ENCODE measurements around the gene SUCNR1.

The SUCNR1 gene

GRCh38 chr3:151919446-151919845, 46.0 kb downstream of the SUCNR1 start:
- Histone ChIP-seq H4K8ac (ENCODE audit: low read depth, low read length) (no peak overlapping the region), H3K79me1 (ENCODE audit: low read length) (peaks cover 2% of the 10 kb centered on the region), H3K23ac (ENCODE audit: low read length) (no peak overlapping the region), H2BK5ac (ENCODE audit: low read depth, low read length, poor library complexity) (no peak overlapping the region), H3K36me3 (ENCODE audit: control insufficient read depth in 1 of 2, insufficient read depth in 2 of 2, low read length in 2 of 2) (no peaks in the 10 kb centered on the region), H3K79me2 (ENCODE audit: control insufficient read depth, insufficient read depth, low read length, poor library complexity) (no peaks in the 10 kb centered on the region), H2BK120ac (ENCODE audit: insufficient read depth, low read length, poor library complexity) (no peak overlapping the region), H3K14ac (ENCODE audit: low read length) (no peak overlapping the region), H3K4ac (ENCODE audit: low read depth, low read length) (no peak overlapping the region), H4K91ac (ENCODE audit: low read depth, low read length) (no peak overlapping the region), H4K12ac (ENCODE audit: low read depth, low read length) (no peak overlapping the region), H3K9ac (ENCODE audit: low read length) (no peak overlapping the region), H3K27me3 (ENCODE audit: insufficient read depth, low read length) (no peaks in the 10 kb centered on the region), H2AFZ (ENCODE audit: insufficient read depth, low read length, poor library complexity) (no peak overlapping the region), H3K9me3 (ENCODE audit: insufficient read depth, low read depth, low read length) (no peaks in the 10 kb centered on the region), H2AK5ac (ENCODE audit: low read length) (no peak overlapping the region), H3K4me2 (ENCODE audit: low read length) (no peak overlapping the region), H3K18ac (ENCODE audit: low read length) (no peak overlapping the region), H2BK12ac (ENCODE audit: low read length) (peak overlapping the region; percentile 70), H3K4me3 (ENCODE audit: low read depth, low read length) (no peak overlapping the region), H3K27ac (ENCODE audit: low read depth, low read length) (no peak overlapping the region), H3K4me1 (ENCODE audit: control insufficient read depth in 1 of 2, insufficient read depth in 2 of 2, low read length in 2 of 2) (no peaks in the 10 kb centered on the region)
- DNase-seq = no peak
- WGBS (ENCODE audit: extremely low coverage, insufficient coverage, insufficient read length) = no CpG with 5 or more reads among the region's 3 CpGs

- Histone ChIP-seq H3K23ac (ENCODE audit: low read length) (no peak overlapping the region), H3K4me1 (ENCODE audit: control insufficient read depth in 1 of 2, insufficient read depth in 2 of 2, low read length in 2 of 2) (peaks cover 2 to 3% of the 10 kb centered on the region in 2 experiments), H2AFZ (ENCODE audit: insufficient read depth, low read length, poor library complexity) (no peak overlapping the region), H2AK5ac (ENCODE audit: low read length) (no peak overlapping the region), H4K8ac (ENCODE audit: low read depth, low read length) (no peak overlapping the region), H3K27ac (ENCODE audit: low read depth, low read length) (no peak overlapping the region), H3K27me3 (ENCODE audit: insufficient read depth, low read length) (no peaks in the 10 kb centered on the region), H3K79me1 (ENCODE audit: low read length) (peaks cover 2% of the 10 kb centered on the region), H3K18ac (ENCODE audit: low read length) (no peak overlapping the region), H2BK5ac (ENCODE audit: low read depth, low read length, poor library complexity) (no peak overlapping the region), H3K14ac (ENCODE audit: low read length) (no peak overlapping the region), H3K9me3 (ENCODE audit: insufficient read depth, low read depth, low read length) (no peaks in the 10 kb centered on the region), H3K36me3 (ENCODE audit: control insufficient read depth in 1 of 2, insufficient read depth in 2 of 2, low read length in 2 of 2) (no peaks in the 10 kb centered on the region), H3K4me3 (ENCODE audit: low read depth, low read length) (no peak overlapping the region), H2BK12ac (ENCODE audit: low read length) (no peak overlapping the region), H2BK120ac (ENCODE audit: insufficient read depth, low read length, poor library complexity) (no peak overlapping the region), H3K4ac (ENCODE audit: low read depth, low read length) (no peak overlapping the region), H4K12ac (ENCODE audit: low read depth, low read length) (no peak overlapping the region), H3K4me2 (ENCODE audit: low read length) (no peak overlapping the region), H3K79me2 (ENCODE audit: control insufficient read depth, insufficient read depth, low read length, poor library complexity) (no peaks in the 10 kb centered on the region), H4K91ac (ENCODE audit: low read depth, low read length) (no peak overlapping the region), H3K9ac (ENCODE audit: low read length) (no peak overlapping the region)
- WGBS (ENCODE audit: extremely low coverage, insufficient coverage, insufficient read length) = no CpG with 5 or more reads among the region's 1 CpG
- DNase-seq = no peak
Measured at GRCh38 chr3:151923901-151924300, 50.5 kb downstream of the SUCNR1 start.

GRCh38 chr3:151924753-151925152, 51.3 kb downstream of the SUCNR1 start:
- no CpG with 5 or more reads among the region's 3 CpGs for WGBS (ENCODE audit: extremely low coverage, insufficient coverage, insufficient read length)
- Histone ChIP-seq H3K14ac (ENCODE audit: low read length) (no peak overlapping the region), H2BK120ac (ENCODE audit: insufficient read depth, low read length, poor library complexity) (no peak overlapping the region), H4K8ac (ENCODE audit: low read depth, low read length) (no peak overlapping the region), H2BK12ac (ENCODE audit: low read length) (no peak overlapping the region), H3K27me3 (ENCODE audit: insufficient read depth, low read length) (no peaks in the 10 kb centered on the region), H3K9me3 (ENCODE audit: insufficient read depth, low read depth, low read length) (no peaks in the 10 kb centered on the region), H2AK5ac (ENCODE audit: low read length) (no peak overlapping the region), H3K79me2 (ENCODE audit: control insufficient read depth, insufficient read depth, low read length, poor library complexity) (no peaks in the 10 kb centered on the region), H2AFZ (ENCODE audit: insufficient read depth, low read length, poor library complexity) (no peak overlapping the region), H3K9ac (ENCODE audit: low read length) (no peak overlapping the region), H2BK5ac (ENCODE audit: low read depth, low read length, poor library complexity) (no peak overlapping the region), H3K79me1 (ENCODE audit: low read length) (peaks cover 2% of the 10 kb centered on the region), H4K91ac (ENCODE audit: low read depth, low read length) (no peak overlapping the region), H3K18ac (ENCODE audit: low read length) (no peak overlapping the region), H3K27ac (ENCODE audit: low read depth, low read length) (no peak overlapping the region), H3K4me3 (ENCODE audit: low read depth, low read length) (no peak overlapping the region), H3K36me3 (ENCODE audit: control insufficient read depth in 1 of 2, insufficient read depth in 2 of 2, low read length in 2 of 2) (no peaks in the 10 kb centered on the region), H3K4ac (ENCODE audit: low read depth, low read length) (no peak overlapping the region), H3K4me1 (ENCODE audit: control insufficient read depth in 1 of 2, insufficient read depth in 2 of 2, low read length in 2 of 2) (peaks cover 2 to 3% of the 10 kb centered on the region in 2 experiments), H3K4me2 (ENCODE audit: low read length) (no peak overlapping the region), H4K12ac (ENCODE audit: low read depth, low read length) (no peak overlapping the region), H3K23ac (ENCODE audit: low read length) (no peak overlapping the region)
- no peak for DNase-seq

GRCh38 chr3:151925419-151925818, 52.0 kb downstream of the SUCNR1 start:
- Histone ChIP-seq H2BK12ac (ENCODE audit: low read length) (peak overlapping the region; percentile 5), H3K4me2 (ENCODE audit: low read length) (no peak overlapping the region), H3K27ac (ENCODE audit: low read depth, low read length) (no peak overlapping the region), H3K79me1 (ENCODE audit: low read length) (peaks cover 2% of the 10 kb centered on the region), H3K23ac (ENCODE audit: low read length) (no peak overlapping the region), H3K36me3 (ENCODE audit: control insufficient read depth in 1 of 2, insufficient read depth in 2 of 2, low read length in 2 of 2) (no peaks in the 10 kb centered on the region), H2AFZ (ENCODE audit: insufficient read depth, low read length, poor library complexity) (no peak overlapping the region), H2AK5ac (ENCODE audit: low read length) (no peak overlapping the region), H2BK5ac (ENCODE audit: low read depth, low read length, poor library complexity) (peak overlapping the region; percentile 27), H4K12ac (ENCODE audit: low read depth, low read length) (no peak overlapping the region), H3K18ac (ENCODE audit: low read length) (no peak overlapping the region), H2BK120ac (ENCODE audit: insufficient read depth, low read length, poor library complexity) (no peak overlapping the region), H4K91ac (ENCODE audit: low read depth, low read length) (no peak overlapping the region), H3K79me2 (ENCODE audit: control insufficient read depth, insufficient read depth, low read length, poor library complexity) (no peaks in the 10 kb centered on the region), H3K9ac (ENCODE audit: low read length) (no peak overlapping the region), H3K4me3 (ENCODE audit: low read depth, low read length) (no peak overlapping the region), H3K4me1 (ENCODE audit: control insufficient read depth in 1 of 2, insufficient read depth in 2 of 2, low read length in 2 of 2) (peaks cover 2 to 3% of the 10 kb centered on the region in 2 experiments), H3K4ac (ENCODE audit: low read depth, low read length) (no peak overlapping the region), H3K9me3 (ENCODE audit: insufficient read depth, low read depth, low read length) (no peaks in the 10 kb centered on the region), H3K27me3 (ENCODE audit: insufficient read depth, low read length) (no peaks in the 10 kb centered on the region), H4K8ac (ENCODE audit: low read depth, low read length) (no peak overlapping the region), H3K14ac (ENCODE audit: low read length) (no peak overlapping the region)
- DNase-seq = no peak
- WGBS (ENCODE audit: extremely low coverage, insufficient coverage, insufficient read length) = no CpG with 5 or more reads among the region's 4 CpGs

All from trophoblast cell (in vitro differentiated cells and primary cell).